HEK293T (cell line): ENCODE data around the gene EIF4EBP3.
"Not testable (repeated sequence)": the region's sequence is repeated elsewhere in the genome, so short reads cannot be mapped to it uniquely, and the experiment has no call there.

ENCODE experiments used
- FOXM1 ChIP-seq: fragments of 450-650 bp; IDR thresholded peaks from 2 replicates; pipeline ENCODE4 v1.6.1; 2017; ENCODE audit warnings: mild to moderate bottlenecking, borderline replicate concordance
- LEF1 ChIP-seq: fragments of 450-650 bp; IDR thresholded peaks from 2 replicates; pipeline ENCODE4 v1.6.1; 2017; ENCODE audit warnings: mild to moderate bottlenecking, borderline replicate concordance
- NFRKB ChIP-seq: fragments of 450-650 bp; IDR thresholded peaks from 2 replicates; pipeline ENCODE4 v1.6.1; 2016; ENCODE audit warnings: mild to moderate bottlenecking, moderate library complexity
- SP1 ChIP-seq: fragments of 450-650 bp; IDR thresholded peaks from 2 replicates; pipeline ENCODE4 v1.6.1; 2017
- SUZ12 ChIP-seq: fragments of 450-650 bp; IDR thresholded peaks from 2 replicates; pipeline ENCODE4 v1.6.1; 2016; ENCODE audit warnings: mild to moderate bottlenecking

DNA sequence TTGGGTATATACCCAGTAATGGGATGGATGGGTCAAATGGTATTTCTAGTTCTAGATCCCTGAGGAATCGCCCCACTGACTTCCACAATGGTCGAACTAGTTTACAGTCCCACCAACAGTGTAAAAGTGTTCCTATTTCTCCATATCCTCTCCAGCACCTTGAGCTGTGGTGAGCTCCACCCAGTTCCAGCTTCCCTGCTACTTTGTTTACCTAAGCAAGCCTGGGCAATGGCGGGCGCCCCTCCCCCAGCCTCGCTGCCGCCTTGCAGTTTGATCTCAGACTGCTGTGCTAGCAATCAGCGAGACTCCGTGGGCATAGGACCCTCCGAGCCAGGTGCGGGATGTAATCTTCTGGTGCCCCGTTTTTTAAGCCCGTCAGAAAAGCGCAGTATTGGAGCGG is 45.6 kb downstream of the EIF4EBP3 start:
- not testable (repeated sequence) for TF ChIP-seq NFRKB, FOXM1, LEF1, SUZ12, SP1
